Measurements from ENCODE around the gene GARRE1. TPM values are rescaled to one million over a fixed set of nuclear protein-coding genes. Genes with fewer than 3 reads are reported as not detected.

Gene GARRE1
- total and polyA plus RNA-seq, 2 of the 13 experiments (the other 11 are each of a cell fraction or from before 2014, with no cell fraction given): 8.0 to 11.7 TPM

DNA sequence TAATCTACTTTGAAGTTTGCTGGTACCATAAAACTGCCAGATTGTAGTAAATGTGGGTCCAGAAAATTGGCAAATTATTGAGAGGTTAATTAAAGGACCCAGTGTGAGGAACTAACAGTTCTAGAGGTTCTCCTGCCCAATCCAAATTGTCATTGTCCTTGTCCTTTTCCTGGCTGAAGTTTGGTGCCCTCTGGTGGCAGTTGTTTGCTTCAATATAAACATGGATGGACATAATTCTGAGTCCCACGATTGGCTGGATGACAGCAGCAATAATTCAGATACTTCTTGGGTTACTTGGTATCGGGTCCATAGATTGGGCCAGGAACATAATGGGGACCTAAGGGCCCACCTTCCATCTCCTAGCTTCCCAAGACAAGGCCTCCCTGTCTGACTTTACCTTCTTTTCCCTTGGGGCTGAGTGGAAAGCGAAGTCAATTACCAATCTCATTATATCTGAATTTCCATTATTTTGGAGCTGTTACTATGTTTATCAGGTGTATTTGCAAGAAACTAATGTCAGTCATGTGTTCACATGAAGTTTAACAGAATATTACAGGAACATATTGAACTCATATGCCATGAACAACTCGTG, 33.8 kb upstream of the GARRE1 start (continued):
- TF ChIP-seq FOXC1 (CRISPR knock-in tag; IDR thresholded peaks at IDR 0.05; ENCODE audit: borderline replicate concordance) (no peak), FOXA1 (IDR thresholded peaks at IDR 0.05) (no peak), FOXA1 (CRISPR knock-in tag; IDR thresholded peaks at IDR 0.05) (peak; percentile 76), ZBTB21 (CRISPR knock-in tag; IDR thresholded peaks at IDR 0.05) (no peak), POLR2AphosphoS2 (IDR thresholded peaks at IDR 0.05; ENCODE audit: low read depth, low read length) (no peak), NCOA5 (CRISPR knock-in tag; IDR thresholded peaks at IDR 0.05) (no peak), HOXA3 (CRISPR knock-in tag; IDR thresholded peaks at IDR 0.05) (no peak), MIER3 (CRISPR knock-in tag; IDR thresholded peaks at IDR 0.05; ENCODE audit: borderline replicate concordance) (no peak), RARG (CRISPR knock-in tag; IDR thresholded peaks at IDR 0.05; ENCODE audit: low read depth) (no peak), ZNF776 (CRISPR knock-in tag; IDR thresholded peaks at IDR 0.05) (no peak), FOXK1 (CRISPR knock-in tag; IDR thresholded peaks at IDR 0.05; ENCODE audit: borderline replicate concordance, low read depth) (peak; percentile 66; the same call in 1 of the 2 replicates), PHF20 (CRISPR knock-in tag; IDR thresholded peaks at IDR 0.05) (no peak), MTA3 (CRISPR knock-in tag; IDR thresholded peaks at IDR 0.05) (no peak), HOXA9 (CRISPR knock-in tag; IDR thresholded peaks at IDR 0.05; ENCODE audit: borderline replicate concordance) (no peak), RBFOX2 (IDR thresholded peaks at IDR 0.05; ENCODE audit: low read depth, low read length) (no peak), SMC3 (IDR thresholded peaks at IDR 0.05; ENCODE audit: low read length) (peak; percentile 47; the same call in 1 of the 2 replicates)
- TF ChIP-seq, protein P1, sequence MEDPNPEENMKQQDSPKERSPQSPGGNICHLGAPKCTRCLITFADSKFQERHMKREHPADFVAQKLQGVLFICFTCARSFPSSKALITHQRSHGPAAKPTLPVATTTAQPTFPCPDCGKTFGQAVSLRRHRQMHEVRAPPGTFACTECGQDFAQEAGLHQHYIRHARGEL (CRISPR knock-in tag; IDR thresholded peaks at IDR 0.05): no peak
